Activated naive CD4-positive, alpha-beta T cell treated with anti-CD3 and anti-CD28 coated beads for 36 hours (primary cell): Measurements from ENCODE around the gene VWA5B1. TPM values are rescaled to one million over a fixed set of nuclear protein-coding genes. Genes with fewer than 3 reads are reported as not detected.

Source experiments
- CTCF ChIA-PET: fragments of 350-600 bp; sonication (Branson Sonifier 250); formaldehyde crosslinking; loops from one replicate; lab custom pipeline; 2021; ENCODE audit warnings: antibody characterized with exemption; lab: Charles Lee
- DNase-seq: peaks from one replicate; pipeline ENCODE4 v3.0.0-alpha.2; 2020
- H3K27ac Mint-ChIP-seq: one replicate; pipeline ENCODE4 v1.8.0; 2021; ENCODE audit warnings: mild to moderate bottlenecking, mixed read lengths
- H3K27me3 Mint-ChIP-seq: one replicate; pipeline ENCODE4 v1.8.0; 2021; ENCODE audit warnings: low read depth, mixed read lengths
- H3K36me3 Mint-ChIP-seq: one replicate; pipeline ENCODE4 v1.8.0; 2021; ENCODE audit warnings: low read depth, mixed read lengths
- H3K4me1 Mint-ChIP-seq: one replicate; pipeline ENCODE4 v1.8.0; 2021; ENCODE audit warnings: low read depth, mixed read lengths
- H3K4me3 Mint-ChIP-seq: one replicate; pipeline ENCODE4 v1.8.0; 2021; ENCODE audit warnings: mild to moderate bottlenecking, moderate library complexity, mixed read lengths
- H3K9me3 Mint-ChIP-seq: one replicate; pipeline ENCODE4 v1.8.0; 2021; ENCODE audit warnings: mixed read lengths
- intact Hi-C: fragments of 100-400 bp; cut with micrococcal nuclease; formaldehyde crosslinking; loops from one replicate; pipeline ENCODE4 v1.15.1; 2023
- total RNA-seq, 2 experiments: library from RNA; stranded (reverse); gene quantifications; one replicate each; pipeline ENCODE4 v1.2.3, GENCODE V29; 2021

VWA5B1 gene
- total RNA-seq, 2 experiments from 2014 or later: not detected

DNA sequence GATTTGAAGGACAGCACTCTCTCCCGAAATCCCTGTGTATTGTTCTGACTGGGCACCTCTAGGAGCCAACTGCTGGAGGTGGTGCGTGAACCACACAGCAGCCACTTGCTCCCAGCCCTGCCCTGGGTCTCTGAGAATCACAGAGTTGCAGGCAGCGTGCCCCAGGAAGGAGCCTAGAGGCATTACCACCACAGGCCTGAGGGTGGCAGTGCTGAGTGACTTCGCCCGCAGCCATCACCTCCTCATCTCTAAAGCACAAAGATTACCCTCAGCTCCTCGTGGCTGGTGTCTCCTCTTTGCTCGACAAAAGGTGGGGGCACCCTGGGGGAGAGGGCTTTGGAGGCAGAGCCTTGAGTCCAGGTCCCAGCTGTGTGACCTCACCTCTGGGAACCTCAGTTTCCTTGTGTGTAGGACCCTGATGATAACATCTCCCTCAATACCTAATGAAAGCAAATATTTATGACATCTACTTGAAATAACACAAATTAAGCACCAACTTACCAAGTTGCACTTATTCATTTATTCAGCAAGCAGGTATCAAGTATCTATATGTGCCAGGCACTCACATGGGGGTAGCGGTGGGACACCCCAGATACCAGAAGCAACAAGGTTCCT, 86.3 kb downstream of the VWA5B1 start:
- H3K9me3 Mint-ChIP-seq: no peaks in the 10 kb centered on the region

DNA sequence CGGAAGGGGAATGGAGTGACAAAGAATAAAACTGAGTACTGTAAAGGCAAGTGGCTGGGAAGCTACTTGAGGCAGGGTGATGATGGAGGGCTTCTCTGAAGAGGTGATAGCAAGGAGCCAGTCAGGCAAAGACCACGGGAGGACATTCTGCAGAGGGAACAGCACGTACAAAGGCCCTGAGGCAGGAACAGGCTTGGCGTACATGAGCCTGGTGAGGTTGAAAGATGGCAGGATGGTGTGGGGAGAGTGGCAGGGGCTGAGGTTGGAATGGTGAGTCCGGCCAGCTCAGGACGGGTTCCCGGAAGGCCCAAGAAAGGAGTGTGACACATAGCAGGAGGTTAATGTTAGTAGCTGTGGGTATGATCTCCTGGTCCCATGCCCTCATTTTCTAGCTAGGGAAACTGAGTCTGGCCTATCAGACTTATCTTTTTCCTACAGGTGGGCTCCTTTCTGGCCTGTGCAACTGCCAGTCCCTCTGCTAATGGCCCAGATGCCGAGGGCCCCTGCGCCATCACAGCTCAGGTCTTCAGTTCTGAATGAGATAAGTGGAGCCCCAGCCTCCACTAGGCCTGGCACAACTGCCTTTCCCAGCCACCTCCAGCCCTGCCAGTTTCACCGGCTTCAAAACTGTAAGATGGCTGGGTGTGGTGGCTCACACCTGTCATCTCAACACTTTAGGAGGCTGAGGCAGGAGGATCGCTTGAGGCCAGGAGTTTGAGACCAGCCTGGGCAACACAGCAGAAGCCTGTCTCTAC, 87.0 kb downstream of the VWA5B1 start:
- H3K9me3 Mint-ChIP-seq: no peaks in the 10 kb centered on the region
- CTCF ChIA-PET: interaction anchor here (0.6 to 3.2 kb wide), 15 partner anchors 8 to 650 kb away, joined by 3 to 17 read pairs (median 3); no protein-coding TSS in a partner anchor
- no peak overlapping the region for H3K4me3 Mint-ChIP-seq

More for the DNA sequence above, 86.3 kb downstream of the VWA5B1 start:
- intact Hi-C loops: loop anchor here (1.0 kb wide), 2 partner anchors 50 to 117 kb away; no protein-coding TSS in a partner anchor
- Mint-ChIP-seq H3K4me1 (peaks cover 4% of the 10 kb centered on the region), H3K36me3 (no peaks in the 10 kb centered on the region), H3K27ac (no peak overlapping the region), H3K27me3 (peaks cover 28% of the 10 kb centered on the region), H3K4me3 (no peak overlapping the region)
- DNase-seq: peak; percentile 78
- CTCF ChIA-PET: interaction anchor here (0.6 to 3.2 kb wide), 15 partner anchors 9 to 649 kb away, joined by 3 to 17 read pairs (median 3); no protein-coding TSS in a partner anchor

DNA sequence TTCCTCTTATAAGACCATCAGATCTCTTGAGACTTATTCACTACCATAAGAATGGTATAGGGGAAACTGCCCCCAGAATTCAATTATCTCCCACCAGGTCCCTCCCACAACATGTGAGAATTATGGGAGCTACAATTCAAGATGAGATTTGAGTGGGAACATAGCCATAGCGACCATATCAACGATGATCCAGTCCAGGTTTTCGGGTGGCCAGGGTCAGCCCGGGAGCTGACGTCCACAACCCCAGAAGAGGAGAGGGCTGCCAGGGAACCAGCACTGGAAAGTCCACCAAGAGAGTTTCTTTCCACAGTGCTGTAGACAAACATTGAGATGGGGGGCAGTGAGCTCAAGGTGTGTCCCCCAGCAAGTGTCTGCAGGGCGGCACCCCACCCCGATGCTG, 88.4 kb downstream of the VWA5B1 start:
- peaks cover 3% of the 10 kb centered on the region for H3K4me1 Mint-ChIP-seq
- no peaks in the 10 kb centered on the region for H3K36me3 Mint-ChIP-seq
- no peak overlapping the region for H3K27ac Mint-ChIP-seq
- CTCF ChIA-PET: interaction anchor here (0.7 to 2.6 kb wide), 5 partner anchors 50 to 166 kb away, joined by 3 to 11 read pairs (median 4); no protein-coding TSS in a partner anchor
- no peak overlapping the region for H3K4me3 Mint-ChIP-seq
- intact Hi-C loops: no loop called here
- DNase-seq: no peak
- H3K27me3 Mint-ChIP-seq: peaks cover 20% of the 10 kb centered on the region
- no peaks in the 10 kb centered on the region for H3K9me3 Mint-ChIP-seq

More for the DNA sequence above, 87.0 kb downstream of the VWA5B1 start:
- H3K36me3 Mint-ChIP-seq: no peaks in the 10 kb centered on the region
- DNase-seq: no peak
- peaks cover 25% of the 10 kb centered on the region for H3K27me3 Mint-ChIP-seq
- intact Hi-C loops: loop anchor here (1.0 kb wide), 2 partner anchors 50 to 117 kb away; no protein-coding TSS in a partner anchor
- H3K4me1 Mint-ChIP-seq: peaks cover 3% of the 10 kb centered on the region
- no peak overlapping the region for H3K27ac Mint-ChIP-seq

DNA sequence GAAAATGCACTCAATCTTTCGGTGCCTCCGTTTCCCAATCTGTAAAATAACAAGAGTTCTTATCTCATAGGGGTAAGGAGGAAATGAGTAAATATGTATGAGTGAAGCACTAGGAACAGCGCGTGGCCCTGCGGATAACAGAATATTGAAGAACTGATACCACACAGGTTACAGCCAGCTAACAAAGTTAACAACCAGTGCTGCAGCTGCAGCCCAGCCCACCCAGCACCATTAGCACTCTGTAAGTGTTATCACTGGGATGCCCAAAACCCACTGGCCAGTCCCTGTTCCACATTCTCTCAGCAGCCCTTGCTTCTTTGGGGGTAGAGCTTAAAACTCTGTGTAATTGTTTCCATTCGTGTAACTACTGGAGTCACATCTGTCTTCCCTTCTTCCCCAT, 89.5 kb downstream of the VWA5B1 start:
- CTCF ChIA-PET: interaction anchor here (0.8 to 2.6 kb wide), 5 partner anchors 18 to 201 kb away, joined by 3 to 11 read pairs (median 3); no protein-coding TSS in a partner anchor
- H3K9me3 Mint-ChIP-seq: no peaks in the 10 kb centered on the region
- no peak overlapping the region for H3K4me3 Mint-ChIP-seq
- peaks cover 3% of the 10 kb centered on the region for H3K4me1 Mint-ChIP-seq
- DNase-seq: no peak
- no peaks in the 10 kb centered on the region for H3K36me3 Mint-ChIP-seq
- no peak overlapping the region for H3K27ac Mint-ChIP-seq
- H3K27me3 Mint-ChIP-seq: peaks cover 28% of the 10 kb centered on the region
- intact Hi-C loops: no loop called here

DNA sequence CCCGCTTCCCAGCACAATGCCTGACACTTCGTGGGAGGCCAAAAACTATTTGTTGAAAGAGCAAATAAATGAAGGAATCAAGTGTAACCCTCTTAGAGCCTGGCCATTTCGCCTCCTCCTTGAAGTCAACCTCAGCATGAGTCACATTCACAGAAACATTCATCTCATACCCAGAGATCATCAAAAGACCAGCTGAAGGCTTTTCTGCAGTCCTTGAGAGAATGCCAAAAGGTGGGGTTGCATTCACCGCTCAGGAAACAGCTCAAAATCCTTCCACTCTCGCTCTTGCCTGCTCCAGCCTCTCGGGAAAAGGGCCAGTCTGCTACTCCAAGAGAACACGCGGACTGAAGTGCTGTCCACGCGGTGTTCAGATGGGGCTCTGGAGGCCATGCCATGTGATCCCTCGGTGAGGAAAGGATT, 90.0 kb downstream of the VWA5B1 start:
- H3K27me3 Mint-ChIP-seq: peaks cover 28% of the 10 kb centered on the region
- no peaks in the 10 kb centered on the region for H3K36me3 Mint-ChIP-seq
- DNase-seq: no peak
- intact Hi-C loops: no loop called here
- CTCF ChIA-PET: interaction anchor here (0.8 to 2.6 kb wide), 4 partner anchors 19 to 201 kb away, joined by 3 to 11 read pairs (median 6); no protein-coding TSS in a partner anchor
- no peak overlapping the region for H3K4me3 Mint-ChIP-seq
- no peaks in the 10 kb centered on the region for H3K9me3 Mint-ChIP-seq
- no peak overlapping the region for H3K27ac Mint-ChIP-seq
- H3K4me1 Mint-ChIP-seq: peaks cover 3% of the 10 kb centered on the region

DNA sequence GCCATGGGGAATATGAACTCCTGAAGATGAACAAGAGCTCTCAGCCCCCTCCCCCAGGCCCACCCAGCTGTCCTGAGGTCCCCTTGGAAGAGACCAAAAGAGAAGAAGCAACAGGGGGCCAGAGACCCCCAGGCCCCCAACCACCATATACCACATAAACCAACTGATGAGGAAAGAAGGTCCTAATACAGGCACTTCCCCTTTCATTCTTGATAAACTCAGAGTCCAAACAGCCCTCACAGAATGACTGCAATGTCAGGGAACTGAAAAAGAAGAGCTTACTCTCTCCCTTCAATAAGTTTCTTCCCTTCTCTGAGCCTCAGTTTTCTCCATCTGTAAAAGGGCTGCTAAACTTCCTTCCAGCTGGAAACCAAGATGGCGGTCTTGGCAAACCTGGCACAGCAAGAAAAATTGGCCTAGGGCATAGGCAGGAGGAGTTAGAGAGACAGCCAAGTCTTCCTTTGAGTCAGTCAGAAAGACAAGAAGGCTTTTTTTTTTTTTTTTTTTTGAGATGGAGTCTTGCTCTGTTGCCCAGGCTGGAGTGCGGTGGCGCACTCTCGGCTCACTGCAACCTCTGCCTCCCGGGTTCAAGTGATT, 90.5 kb downstream of the VWA5B1 start:
- Mint-ChIP-seq H3K36me3 (no peaks in the 10 kb centered on the region), H3K27ac (no peak overlapping the region), H3K9me3 (no peaks in the 10 kb centered on the region), H3K4me1 (peaks cover 3% of the 10 kb centered on the region), H3K4me3 (no peak overlapping the region), H3K27me3 (peaks cover 26% of the 10 kb centered on the region)
- DNase-seq: no peak
- CTCF ChIA-PET: interaction anchor here (0.7 to 2.6 kb wide), 4 partner anchors 19 to 112 kb away, joined by 3 to 11 read pairs (median 6); no protein-coding TSS in a partner anchor
- intact Hi-C loops: no loop called here

DNA sequence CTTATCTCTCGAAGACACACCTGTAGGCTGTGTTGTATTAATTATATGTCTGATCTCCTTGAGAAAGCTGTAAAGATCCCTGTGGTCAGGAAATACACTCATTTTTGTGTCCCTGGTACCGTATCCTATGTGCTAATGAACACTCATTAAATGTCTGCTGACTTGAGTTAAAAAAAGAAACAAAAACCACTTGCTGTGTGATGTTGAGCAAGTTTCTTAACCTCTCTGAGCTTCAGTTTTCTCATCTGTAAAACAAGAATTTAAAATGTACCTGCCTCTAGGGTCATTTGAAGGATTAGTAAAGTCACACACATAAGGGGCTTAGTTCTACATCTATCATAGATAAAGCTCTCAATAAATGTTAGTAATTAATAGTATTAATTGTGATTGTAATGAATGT, 91.3 kb downstream of the VWA5B1 start:
- no peak for DNase-seq
- CTCF ChIA-PET: interaction anchor here (0.7 kb wide), 1 partner anchor 49 kb away, joined by 3 read pairs; no protein-coding TSS in a partner anchor
- H3K9me3 Mint-ChIP-seq: no peaks in the 10 kb centered on the region
- no peaks in the 10 kb centered on the region for H3K36me3 Mint-ChIP-seq
- no peak overlapping the region for H3K4me3 Mint-ChIP-seq
- peaks cover 32% of the 10 kb centered on the region for H3K27me3 Mint-ChIP-seq
- H3K4me1 Mint-ChIP-seq: peaks cover 3% of the 10 kb centered on the region
- intact Hi-C loops: no loop called here
- no peak overlapping the region for H3K27ac Mint-ChIP-seq

DNA sequence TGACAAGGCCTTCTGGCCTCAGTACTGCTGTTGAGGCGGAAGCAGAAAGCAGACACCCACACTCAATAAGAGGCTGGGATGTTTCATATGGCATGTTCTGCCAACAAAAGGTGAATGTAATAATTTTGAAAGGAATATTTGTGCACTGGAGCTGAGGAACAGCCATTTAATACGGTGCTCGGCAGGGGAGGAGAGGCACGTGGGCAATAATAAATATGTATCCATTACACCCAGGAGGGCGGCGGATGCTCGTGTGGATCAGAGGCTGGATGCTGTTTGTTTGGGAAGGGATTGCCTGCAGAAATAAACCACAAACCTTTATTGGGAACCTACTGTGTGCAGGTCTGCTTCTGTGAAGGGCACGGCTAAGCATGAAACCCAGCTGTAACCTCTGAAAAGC, 92.0 kb downstream of the VWA5B1 start:
- H3K36me3 Mint-ChIP-seq: no peaks in the 10 kb centered on the region
- no peak overlapping the region for H3K4me3 Mint-ChIP-seq
- intact Hi-C loops: no loop called here
- H3K27ac Mint-ChIP-seq: no peak overlapping the region
- H3K9me3 Mint-ChIP-seq: no peaks in the 10 kb centered on the region
- CTCF ChIA-PET: no interaction called here
- peaks cover 39% of the 10 kb centered on the region for H3K27me3 Mint-ChIP-seq
- no peak for DNase-seq
- peaks cover 3% of the 10 kb centered on the region for H3K4me1 Mint-ChIP-seq

DNA sequence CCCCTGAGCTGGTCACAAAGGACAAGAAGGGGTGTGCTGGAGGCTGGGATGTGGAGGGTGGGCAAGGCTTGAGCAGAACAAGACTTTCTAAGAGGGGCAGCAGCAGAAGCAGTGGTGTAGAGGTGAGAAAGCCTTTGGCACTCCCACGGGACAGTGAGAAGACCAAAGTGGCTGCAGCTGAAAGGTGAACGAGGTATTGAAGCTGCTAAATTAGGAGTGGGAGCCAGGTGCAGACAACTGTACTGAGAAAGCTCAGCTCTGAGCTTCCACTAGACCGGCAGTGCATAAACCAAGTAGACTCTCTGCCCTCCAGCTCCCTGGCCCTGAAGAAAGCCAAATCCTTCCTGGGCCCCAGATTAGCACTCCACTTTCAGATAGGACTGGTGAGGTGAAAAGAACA, 93.0 kb downstream of the VWA5B1 start:
- no peak overlapping the region for H3K27ac Mint-ChIP-seq
- H3K36me3 Mint-ChIP-seq: no peaks in the 10 kb centered on the region
- no peak overlapping the region for H3K4me3 Mint-ChIP-seq
- no peaks in the 10 kb centered on the region for H3K9me3 Mint-ChIP-seq
- CTCF ChIA-PET: interaction anchor here (0.5 kb wide), 1 partner anchor 177 kb away, joined by 4 read pairs; no protein-coding TSS in a partner anchor
- peaks cover 3% of the 10 kb centered on the region for H3K4me1 Mint-ChIP-seq
- peaks cover 44% of the 10 kb centered on the region for H3K27me3 Mint-ChIP-seq
- intact Hi-C loops: no loop called here
- no peak for DNase-seq

DNA sequence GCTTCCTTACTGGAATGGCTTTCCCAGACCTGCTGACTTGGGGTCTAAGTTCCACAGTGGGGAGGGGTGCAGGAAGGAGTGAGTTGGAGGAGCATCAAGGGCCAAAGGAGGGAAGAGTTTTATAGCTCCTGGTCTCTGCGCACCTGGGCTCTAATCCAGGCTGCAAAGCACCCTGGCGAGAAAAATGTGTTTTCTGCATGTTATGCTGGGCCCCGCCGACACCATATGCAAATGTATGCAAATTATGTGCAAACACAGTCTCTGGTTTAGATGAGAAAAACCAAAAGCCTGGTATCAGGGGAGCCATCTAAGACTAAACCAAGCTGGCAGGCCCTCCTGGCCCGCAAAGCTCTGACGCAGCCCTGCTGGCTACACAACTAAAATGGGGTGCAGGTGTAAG, 95.0 kb downstream of the VWA5B1 start:
- H3K36me3 Mint-ChIP-seq: no peaks in the 10 kb centered on the region
- H3K9me3 Mint-ChIP-seq: no peaks in the 10 kb centered on the region
- CTCF ChIA-PET: interaction anchor here (1.0 kb wide), 1 partner anchor 8 kb away, joined by 3 read pairs; no protein-coding TSS in a partner anchor
- intact Hi-C loops: no loop called here
- DNase-seq: no peak
- no peak overlapping the region for H3K27ac Mint-ChIP-seq
- no peaks in the 10 kb centered on the region for H3K4me1 Mint-ChIP-seq
- H3K27me3 Mint-ChIP-seq: peaks cover 44% of the 10 kb centered on the region
- no peak overlapping the region for H3K4me3 Mint-ChIP-seq

DNA sequence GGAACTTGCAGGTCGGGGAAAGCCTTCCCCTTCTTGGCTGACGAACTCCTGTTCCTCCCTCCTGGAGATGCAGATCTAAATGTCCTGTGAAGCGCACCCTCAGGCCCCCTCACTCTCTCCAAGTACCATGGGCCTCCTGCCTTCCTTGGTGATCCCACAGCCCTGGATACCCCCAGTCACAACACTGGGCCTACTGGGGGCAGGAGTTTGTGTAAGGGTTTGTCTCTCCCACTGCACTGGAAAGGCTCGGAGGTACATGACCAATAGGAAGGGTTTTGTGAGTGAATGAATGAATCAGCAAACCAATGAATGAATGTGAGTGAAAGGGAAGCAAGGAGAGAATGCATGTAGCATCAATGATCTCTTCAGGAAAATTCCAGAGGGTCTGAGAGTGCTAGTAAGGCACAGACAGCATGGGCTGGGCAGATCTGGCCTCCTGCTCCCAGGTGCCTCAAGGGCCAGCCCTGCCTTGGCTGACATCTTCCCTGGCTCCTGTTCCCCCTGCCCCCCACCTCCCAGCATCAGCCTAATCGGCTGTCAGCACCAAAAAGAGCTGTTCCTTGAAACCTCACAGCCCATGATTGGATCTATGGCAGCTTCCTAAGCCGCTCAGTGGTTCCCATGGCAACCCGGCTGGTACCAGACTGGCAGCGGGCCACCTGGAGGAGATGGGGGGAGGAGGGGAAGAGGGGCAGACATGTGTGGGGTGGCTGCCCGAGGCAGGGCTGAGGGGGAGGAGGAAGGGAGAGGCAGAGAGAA, 95.8 kb downstream of the VWA5B1 start:
- CTCF ChIA-PET: interaction anchor here (1.0 kb wide), 1 partner anchor 9 kb away, joined by 3 read pairs; no protein-coding TSS in a partner anchor
- H3K36me3 Mint-ChIP-seq: no peaks in the 10 kb centered on the region
- peaks cover 53% of the 10 kb centered on the region for H3K27me3 Mint-ChIP-seq
- no peaks in the 10 kb centered on the region for H3K9me3 Mint-ChIP-seq
- H3K4me3 Mint-ChIP-seq: no peak overlapping the region
- intact Hi-C loops: no loop called here
- no peak overlapping the region for H3K27ac Mint-ChIP-seq
- H3K4me1 Mint-ChIP-seq: no peaks in the 10 kb centered on the region
- no peak for DNase-seq
